CD14-positive monocyte (primary cell): ENCODE data around the gene PRF1. TPM values are rescaled to one million over a fixed set of nuclear protein-coding genes. Genes with fewer than 3 reads are reported as not detected.

Experiments
- DNase-seq, 3 donors: peaks; one replicate each; pipeline ENCODE4 v3.0.0-alpha.2; 2011 to 2022
- H2AFZ ChIP-seq: 2 replicates; pipeline ENCODE4 v1.6.0; 2012; ENCODE audit warnings: mild to moderate bottlenecking, low read depth, low read length, inconsistent platforms; ENCODE audit not compliant: insufficient read depth, poor library complexity, severe bottlenecking
- H3K27ac ChIP-seq, 2 donors: 1 replicate in 1 of 2; 2 replicates in 1 of 2; pipeline ENCODE4 v1.5.1; 2012 to 2013; ENCODE audit warnings: low read length in 2 of 2, control low read depth in 1 of 2, inconsistent platforms in 1 of 2, low read depth in 1 of 2, mild to moderate bottlenecking in 1 of 2
- H3K27me3 ChIP-seq, 2 donors: one replicate each; pipeline versions ENCODE4 v1.6.0 to v1.6.1; 2011 to 2013; ENCODE audit warnings: low read length in 2 of 2; ENCODE audit not compliant: control insufficient read depth in 2 of 2, insufficient read depth in 2 of 2
- H3K36me3 ChIP-seq, 2 donors: replicated peaks in 1 of 2; 1 replicate in 1 of 2; 2 replicates in 1 of 2; pipeline versions ENCODE4 v1.5.1 to v1.6.1; 2012 to 2013; ENCODE audit warnings: low read length in 2 of 2, control low read depth in 1 of 2, inconsistent platforms in 1 of 2, mild to moderate bottlenecking in 1 of 2; ENCODE audit not compliant: insufficient read depth in 2 of 2, control insufficient read depth in 1 of 2
- H3K4me1 ChIP-seq, 2 donors: 1 replicate in 1 of 2; 2 replicates in 1 of 2; pipeline versions ENCODE4 v1.5.1 to v1.6.1; 2012 to 2013; ENCODE audit warnings: low read length in 2 of 2, control low read depth in 1 of 2, inconsistent platforms in 1 of 2, mild to moderate bottlenecking in 1 of 2, moderate library complexity in 1 of 2; ENCODE audit not compliant: insufficient read depth in 2 of 2, control insufficient read depth in 1 of 2
- H3K4me2 ChIP-seq: replicated peaks from 2 replicates; pipeline ENCODE3; 2012; ENCODE audit warnings: low read length, moderate library complexity, mild to moderate bottlenecking; ENCODE audit not compliant: poor library complexity, severe bottlenecking; ENCODE audit errors: extremely low read depth
- H3K4me3 ChIP-seq, 3 experiments: fragments of 200-600 bp in 1 of 3; sonication (generic) in 1 of 3; replicated peaks in 1 of 3; 1 replicate in 2 of 3; 2 replicates in 1 of 3; pipeline ENCODE4 v1.5.1; 2011 to 2013; ENCODE audit warnings: low read length in 3 of 3, mild to moderate bottlenecking in 3 of 3, control low read depth in 2 of 3, low read depth in 2 of 3, inconsistent platforms in 1 of 3, moderate library complexity in 1 of 3
- H3K79me2 ChIP-seq: 2 replicates; pipeline ENCODE4 v1.6.0; 2012; ENCODE audit warnings: mild to moderate bottlenecking, control low read depth, inconsistent platforms, low read length, moderate library complexity; ENCODE audit not compliant: insufficient read depth
- H3K9ac ChIP-seq: 2 replicates; pipeline ENCODE4 v1.6.0; 2017; ENCODE audit warnings: low read length, mild to moderate bottlenecking; ENCODE audit not compliant: insufficient read depth, poor library complexity, severe bottlenecking
- H3K9me3 ChIP-seq, 2 donors: replicated peaks in 1 of 2; 1 replicate in 1 of 2; 2 replicates in 1 of 2; pipeline versions ENCODE4 v1.5.1 to v1.6.1; 2012 to 2013; ENCODE audit warnings: low read length in 2 of 2, control low read depth in 1 of 2; ENCODE audit not compliant: control insufficient read depth in 1 of 2, insufficient read depth in 1 of 2
- H4K20me1 ChIP-seq: 2 replicates; pipeline ENCODE4 v1.6.0; 2012; ENCODE audit warnings: mild to moderate bottlenecking, low read length, control low read depth, moderate library complexity; ENCODE audit not compliant: insufficient read depth
- H3K27ac Mint-ChIP-seq, 7 donors: one replicate each; pipeline ENCODE4 v1.8.0; 2020; ENCODE audit warnings: mild to moderate bottlenecking in 7 of 7, mixed read lengths in 7 of 7, moderate library complexity in 6 of 7, inconsistent platforms in 2 of 7
- H3K27me3 Mint-ChIP-seq, 3 donors: one replicate each; pipeline ENCODE4 v1.8.0; 2021 to 2022; ENCODE audit warnings: low read depth in 3 of 3, mild to moderate bottlenecking in 3 of 3, mixed read lengths in 3 of 3, moderate library complexity in 3 of 3, inconsistent platforms in 1 of 3
- H3K36me3 Mint-ChIP-seq, 2 donors: one replicate each; pipeline ENCODE4 v1.8.0; 2020; ENCODE audit warnings: mixed read lengths in 2 of 2, inconsistent platforms in 1 of 2, mild to moderate bottlenecking in 1 of 2
- H3K4me1 Mint-ChIP-seq: one replicate; pipeline ENCODE4 v1.8.0; 2020; ENCODE audit warnings: mild to moderate bottlenecking, mixed read lengths
- H3K4me3 Mint-ChIP-seq, 2 donors: one replicate each; pipeline ENCODE4 v1.8.0; 2020; ENCODE audit warnings: mild to moderate bottlenecking in 2 of 2, mixed read lengths in 2 of 2, moderate library complexity in 1 of 2
- H3K9me3 Mint-ChIP-seq, 7 donors: one replicate each; pipeline ENCODE4 v1.8.0; 2020 to 2022; ENCODE audit warnings: mixed read lengths in 7 of 7, mild to moderate bottlenecking in 6 of 7, moderate library complexity in 6 of 7, inconsistent platforms in 2 of 7
- CTCF ChIP-seq: fragments of 200-600 bp; IDR thresholded peaks from one replicate; pipeline ENCODE4 v1.8.0; 2022; ENCODE audit warnings: antibody characterized with exemption, mild to moderate bottlenecking
- WGBS: methylation state at CpG from one replicate; pipeline ENCODE4 v1.1.5; 2013; ENCODE audit warnings: missing lambda C conversion rate; ENCODE audit not compliant: insufficient coverage; 5-methylcytosine and 5-hydroxymethylcytosine counted together
- intact Hi-C, 2 donors: fragments of 100-400 bp; cut with micrococcal nuclease; formaldehyde crosslinking; loops; one replicate each; pipeline versions ENCODE4 v1.15.0 to v1.15.1; 2023
- polyA plus RNA-seq, 3 donors: library from polyadenylated mRNA; depleted of rRNA in 1 of 3; unstranded in 2 of 3; stranded (reverse) in 1 of 3; fragments of 300-500 nt in 2 of 3; fragments of >200 nt in 1 of 3; fragmentation: Illumina TruSeq in 2 of 3; gene quantifications; 1 replicate in 2 of 3; 2 replicates in 1 of 3; pipeline ENCODE4 v1.2.3, GENCODE V29; 2012 to 2021

PRF1 gene
- polyA plus RNA-seq, 3 donors, result 0.09 to 2.7 (median 2.4) TPM

- intact Hi-C loops, result no loop called here
- Histone ChIP-seq H3K9me3 (no peaks in the 10 kb centered on the region), H3K4me3 (no peak overlapping the region), H2AFZ (no peak overlapping the region), H4K20me1 (no peaks in the 10 kb centered on the region), H3K36me3 (no peaks in the 10 kb centered on the region), H3K27me3 (no peaks in the 10 kb centered on the region), H3K27ac (no peak overlapping the region), H3K4me2 (no peak overlapping the region), H3K4me1 (peaks cover 19 to 27% of the 10 kb centered on the region in 2 donors), H3K79me2 (no peaks in the 10 kb centered on the region), H3K9ac (no peak overlapping the region)
- H3K9me3 Mint-ChIP-seq, result peaks cover 0 to 4% (median 0%) of the 10 kb centered on the region in 7 donors
- DNase-seq, result no peak
- WGBS, result 71% methylated on average over 4 of the region's 4 CpGs
- no peak overlapping the region for H3K27ac Mint-ChIP-seq
- H3K4me1 Mint-ChIP-seq, result peaks cover 30% of the 10 kb centered on the region
- H3K36me3 Mint-ChIP-seq, result no peaks in the 10 kb centered on the region
- peaks cover 0 to 5% (median 2%) of the 10 kb centered on the region in 3 donors for H3K27me3 Mint-ChIP-seq
- H3K4me3 Mint-ChIP-seq, result no peak overlapping the region
- TF ChIP-seq CTCF, result no peak
Measured at GRCh38 chr10:70567603-70568002, 34.9 kb downstream of the PRF1 start.

GRCh38 chr10:70566515-70567290, 35.8 kb downstream of the PRF1 start:
- TF ChIP-seq CTCF, result no peak
- WGBS, result 92% methylated on average over 8 of the region's 18 CpGs
- no peaks in the 10 kb centered on the region for H3K36me3 Mint-ChIP-seq
- intact Hi-C loops, result no loop called here
- Histone ChIP-seq H3K9me3 (no peaks in the 10 kb centered on the region), H3K36me3 (no peaks in the 10 kb centered on the region), H3K4me2 (no peak overlapping the region), H2AFZ (peak overlapping the region; percentile 67), H4K20me1 (no peaks in the 10 kb centered on the region), H3K79me2 (no peaks in the 10 kb centered on the region), H3K27me3 (no peaks in the 10 kb centered on the region), H3K27ac (no peak overlapping the region), H3K4me3 (no peak overlapping the region), H3K4me1 (peaks cover 20 to 34% of the 10 kb centered on the region in 2 donors), H3K9ac (no peak overlapping the region)
- peak overlapping the region in 1 of 7 donors; percentile 78 for H3K27ac Mint-ChIP-seq
- H3K4me3 Mint-ChIP-seq, result no peak overlapping the region
- peaks cover 30% of the 10 kb centered on the region for H3K4me1 Mint-ChIP-seq
- DNase-seq, result no peak
- peaks cover 0 to 3% (median 2%) of the 10 kb centered on the region in 3 donors for H3K27me3 Mint-ChIP-seq
- peaks cover 0 to 4% (median 0%) of the 10 kb centered on the region in 7 donors for H3K9me3 Mint-ChIP-seq
